ENCODE measurements around the gene C10orf95.
A peak's percentile ranks its signal among the peaks of the same experiment; 100 is the strongest.

C10orf95 gene

GRCh38 chr10:102493771-102494170 lies 42.4 kb upstream of the C10orf95 start:
- no CpG with 5 or more reads among the region's 2 CpGs for WGBS (ENCODE audit: extremely low coverage, insufficient coverage, insufficient read length)
- H2BK12ac ChIP-seq (ENCODE audit: low read length) = no peak overlapping the region
- H3K27ac ChIP-seq (ENCODE audit: low read depth, low read length) = no peak overlapping the region
- no peaks in the 10 kb centered on the region for H3K27me3 ChIP-seq (ENCODE audit: insufficient read depth, low read length)
- no peak overlapping the region for H3K23ac ChIP-seq (ENCODE audit: low read length)
- no peak overlapping the region for H2BK5ac ChIP-seq (ENCODE audit: low read depth, low read length, poor library complexity)
- H4K91ac ChIP-seq (ENCODE audit: low read depth, low read length) = no peak overlapping the region
- no peak overlapping the region for H2AFZ ChIP-seq (ENCODE audit: insufficient read depth, low read length, poor library complexity)
- no peak overlapping the region for H2BK120ac ChIP-seq (ENCODE audit: insufficient read depth, low read length, poor library complexity)
- H3K14ac ChIP-seq (ENCODE audit: low read length) = no peak overlapping the region
- no peaks in the 10 kb centered on the region for H3K79me1 ChIP-seq (ENCODE audit: low read length)
- H4K8ac ChIP-seq (ENCODE audit: low read depth, low read length) = no peak overlapping the region
- peak overlapping the region; percentile 57 for H3K4ac ChIP-seq (ENCODE audit: low read depth, low read length)
- H3K79me2 ChIP-seq (ENCODE audit: control insufficient read depth, insufficient read depth, low read length, poor library complexity) = peaks cover 9% of the 10 kb centered on the region
- DNase-seq = no peak
- H3K18ac ChIP-seq (ENCODE audit: low read length) = no peak overlapping the region
- H3K36me3 ChIP-seq (ENCODE audit: control insufficient read depth in 1 of 2, insufficient read depth in 2 of 2, low read length in 2 of 2) = peaks cover 9 to 25% of the 10 kb centered on the region in 2 experiments
- H3K4me3 ChIP-seq (ENCODE audit: low read depth, low read length) = no peak overlapping the region
- H4K12ac ChIP-seq (ENCODE audit: low read depth, low read length) = no peak overlapping the region
- no peak overlapping the region for H2AK5ac ChIP-seq (ENCODE audit: low read length)
- H3K9me3 ChIP-seq (ENCODE audit: insufficient read depth, low read depth, low read length) = no peaks in the 10 kb centered on the region
- no peak overlapping the region for H3K4me2 ChIP-seq (ENCODE audit: low read length)
- H3K4me1 ChIP-seq (ENCODE audit: control insufficient read depth in 1 of 2, insufficient read depth in 2 of 2, low read length in 2 of 2) = peaks cover 3 to 6% of the 10 kb centered on the region in 2 experiments
- no peak overlapping the region for H3K9ac ChIP-seq (ENCODE audit: low read length)

- no peak overlapping the region for H2AFZ ChIP-seq (ENCODE audit: insufficient read depth, low read length, poor library complexity)
- no peak overlapping the region for H3K27ac ChIP-seq (ENCODE audit: low read depth, low read length)
- peak overlapping the region; percentile 78 for H3K4ac ChIP-seq (ENCODE audit: low read depth, low read length)
- H3K4me1 ChIP-seq (ENCODE audit: control insufficient read depth in 1 of 2, insufficient read depth in 2 of 2, low read length in 2 of 2) = peaks cover 3 to 6% of the 10 kb centered on the region in 2 experiments
- no peak overlapping the region for H3K18ac ChIP-seq (ENCODE audit: low read length)
- DNase-seq = no peak
- H2BK12ac ChIP-seq (ENCODE audit: low read length) = no peak overlapping the region
- H2AK5ac ChIP-seq (ENCODE audit: low read length) = no peak overlapping the region
- no peaks in the 10 kb centered on the region for H3K27me3 ChIP-seq (ENCODE audit: insufficient read depth, low read length)
- no peak overlapping the region for H4K91ac ChIP-seq (ENCODE audit: low read depth, low read length)
- no peak overlapping the region for H2BK5ac ChIP-seq (ENCODE audit: low read depth, low read length, poor library complexity)
- no peak overlapping the region for H3K4me3 ChIP-seq (ENCODE audit: low read depth, low read length)
- H3K9ac ChIP-seq (ENCODE audit: low read length) = no peak overlapping the region
- H2BK120ac ChIP-seq (ENCODE audit: insufficient read depth, low read length, poor library complexity) = no peak overlapping the region
- H4K8ac ChIP-seq (ENCODE audit: low read depth, low read length) = no peak overlapping the region
- no peaks in the 10 kb centered on the region for H3K9me3 ChIP-seq (ENCODE audit: insufficient read depth, low read depth, low read length)
- no peaks in the 10 kb centered on the region for H3K79me1 ChIP-seq (ENCODE audit: low read length)
- H3K79me2 ChIP-seq (ENCODE audit: control insufficient read depth, insufficient read depth, low read length, poor library complexity) = peaks cover 9% of the 10 kb centered on the region
- H3K14ac ChIP-seq (ENCODE audit: low read length) = no peak overlapping the region
- no peak overlapping the region for H3K4me2 ChIP-seq (ENCODE audit: low read length)
- H3K36me3 ChIP-seq (ENCODE audit: control insufficient read depth in 1 of 2, insufficient read depth in 2 of 2, low read length in 2 of 2) = peaks cover 17 to 31% of the 10 kb centered on the region in 2 experiments
- H4K12ac ChIP-seq (ENCODE audit: low read depth, low read length) = no peak overlapping the region
- no CpG with 5 or more reads among the region's 2 CpGs for WGBS (ENCODE audit: extremely low coverage, insufficient coverage, insufficient read length)
- no peak overlapping the region for H3K23ac ChIP-seq (ENCODE audit: low read length)
These were observed 41.6 kb upstream of the C10orf95 start for GRCh38 chr10:102492983-102493382.

GRCh38 chr10:102492344-102492939 lies 41.1 kb upstream of the C10orf95 start:
- no CpG with 5 or more reads among the region's 7 CpGs for WGBS (ENCODE audit: extremely low coverage, insufficient coverage, insufficient read length)
- H3K36me3 ChIP-seq (ENCODE audit: control insufficient read depth in 1 of 2, insufficient read depth in 2 of 2, low read length in 2 of 2) = peaks cover 21 to 34% of the 10 kb centered on the region in 2 experiments
- H3K4me2 ChIP-seq (ENCODE audit: low read length) = no peak overlapping the region
- no peak overlapping the region for H3K23ac ChIP-seq (ENCODE audit: low read length)
- H4K91ac ChIP-seq (ENCODE audit: low read depth, low read length) = no peak overlapping the region
- H3K9ac ChIP-seq (ENCODE audit: low read length) = no peak overlapping the region
- H3K79me1 ChIP-seq (ENCODE audit: low read length) = no peaks in the 10 kb centered on the region
- H2BK12ac ChIP-seq (ENCODE audit: low read length) = no peak overlapping the region
- H2AFZ ChIP-seq (ENCODE audit: insufficient read depth, low read length, poor library complexity) = no peak overlapping the region
- DNase-seq = peak; percentile 22 to 65
- no peak overlapping the region for H3K4me3 ChIP-seq (ENCODE audit: low read depth, low read length)
- peaks cover 9% of the 10 kb centered on the region for H3K79me2 ChIP-seq (ENCODE audit: control insufficient read depth, insufficient read depth, low read length, poor library complexity)
- no peak overlapping the region for H2AK5ac ChIP-seq (ENCODE audit: low read length)
- no peak overlapping the region for H3K14ac ChIP-seq (ENCODE audit: low read length)
- H2BK120ac ChIP-seq (ENCODE audit: insufficient read depth, low read length, poor library complexity) = no peak overlapping the region
- H3K4me1 ChIP-seq (ENCODE audit: control insufficient read depth in 1 of 2, insufficient read depth in 2 of 2, low read length in 2 of 2) = peaks cover 3 to 6% of the 10 kb centered on the region in 2 experiments
- H3K4ac ChIP-seq (ENCODE audit: low read depth, low read length) = peak overlapping the region; percentile 78
- H3K27me3 ChIP-seq (ENCODE audit: insufficient read depth, low read length) = no peaks in the 10 kb centered on the region
- H2BK5ac ChIP-seq (ENCODE audit: low read depth, low read length, poor library complexity) = no peak overlapping the region
- no peak overlapping the region for H3K27ac ChIP-seq (ENCODE audit: low read depth, low read length)
- no peaks in the 10 kb centered on the region for H3K9me3 ChIP-seq (ENCODE audit: insufficient read depth, low read depth, low read length)
- no peak overlapping the region for H4K8ac ChIP-seq (ENCODE audit: low read depth, low read length)
- H3K18ac ChIP-seq (ENCODE audit: low read length) = peak overlapping the region; percentile 37
- H4K12ac ChIP-seq (ENCODE audit: low read depth, low read length) = no peak overlapping the region

GRCh38 chr10:102491136-102491535 lies 39.8 kb upstream of the C10orf95 start:
- Histone ChIP-seq H2BK12ac (ENCODE audit: low read length) (no peak overlapping the region), H3K18ac (ENCODE audit: low read length) (no peak overlapping the region), H3K27ac (ENCODE audit: low read depth, low read length) (no peak overlapping the region), H2BK5ac (ENCODE audit: low read depth, low read length, poor library complexity) (no peak overlapping the region), H3K4me1 (ENCODE audit: control insufficient read depth in 1 of 2, insufficient read depth in 2 of 2, low read length in 2 of 2) (peaks cover 3 to 6% of the 10 kb centered on the region in 2 experiments), H3K4me2 (ENCODE audit: low read length) (no peak overlapping the region), H2AK5ac (ENCODE audit: low read length) (no peak overlapping the region), H3K27me3 (ENCODE audit: insufficient read depth, low read length) (no peaks in the 10 kb centered on the region), H3K14ac (ENCODE audit: low read length) (no peak overlapping the region), H4K91ac (ENCODE audit: low read depth, low read length) (no peak overlapping the region), H3K79me1 (ENCODE audit: low read length) (no peaks in the 10 kb centered on the region), H4K8ac (ENCODE audit: low read depth, low read length) (no peak overlapping the region), H2BK120ac (ENCODE audit: insufficient read depth, low read length, poor library complexity) (no peak overlapping the region), H3K9me3 (ENCODE audit: insufficient read depth, low read depth, low read length) (no peaks in the 10 kb centered on the region), H3K36me3 (ENCODE audit: control insufficient read depth in 1 of 2, insufficient read depth in 2 of 2, low read length in 2 of 2) (peaks cover 33 to 47% of the 10 kb centered on the region in 2 experiments), H3K9ac (ENCODE audit: low read length) (no peak overlapping the region), H3K4ac (ENCODE audit: low read depth, low read length) (no peak overlapping the region), H3K23ac (ENCODE audit: low read length) (no peak overlapping the region), H3K79me2 (ENCODE audit: control insufficient read depth, insufficient read depth, low read length, poor library complexity) (peaks cover 9% of the 10 kb centered on the region), H2AFZ (ENCODE audit: insufficient read depth, low read length, poor library complexity) (no peak overlapping the region), H4K12ac (ENCODE audit: low read depth, low read length) (no peak overlapping the region), H3K4me3 (ENCODE audit: low read depth, low read length) (no peak overlapping the region)
- no CpG with 5 or more reads among the region's 4 CpGs for WGBS (ENCODE audit: extremely low coverage, insufficient coverage, insufficient read length)
- peak in 1 of 2 donors; percentile 19 for DNase-seq
